Astrocyte (in vitro differentiated cells and primary cell): ENCODE measurements around the gene UQCR11. TPM values are rescaled to one million over a fixed set of nuclear protein-coding genes. Genes with fewer than 3 reads are reported as not detected.

ENCODE experiments used
- DNase-seq: peaks from one replicate; pipeline ENCODE4 v3.0.0-alpha.2; 2010; ENCODE audit warnings: low read depth
- FAIRE-seq: peaks from 2 replicates; lab custom pipeline; 2011; peaks lifted over from hg19 to GRCh38; lab: Jason Lieb, UNC
- H2AFZ ChIP-seq: 2 replicates; pipeline ENCODE4 v1.6.0; 2012; ENCODE audit warnings: low read depth, low read length, inconsistent platforms
- H3K27ac ChIP-seq: 2 replicates; pipeline ENCODE4 v1.5.1; 2011; ENCODE audit warnings: low read depth, low read length, inconsistent platforms
- H3K27me3 ChIP-seq: 2 replicates; pipeline ENCODE4 v1.6.0; 2011; ENCODE audit warnings: low read length, inconsistent platforms; ENCODE audit not compliant: insufficient read depth
- H3K36me3 ChIP-seq: 2 replicates; pipeline ENCODE4 v1.5.1; 2011; ENCODE audit warnings: low read length, inconsistent platforms; ENCODE audit not compliant: insufficient read depth
- H3K4me1 ChIP-seq: 2 replicates; pipeline ENCODE4 v1.5.1; 2011; ENCODE audit warnings: low read length, inconsistent platforms; ENCODE audit not compliant: insufficient read depth
- H3K4me2 ChIP-seq: 2 replicates; pipeline ENCODE4 v1.6.0; 2012; ENCODE audit warnings: low read length, inconsistent platforms
- H3K4me3 ChIP-seq: 2 replicates; pipeline ENCODE4 v1.5.1; 2011; ENCODE audit warnings: low read depth, mild to moderate bottlenecking, low read length, inconsistent platforms; ENCODE audit not compliant: insufficient read depth
- H3K79me2 ChIP-seq: 2 replicates; pipeline ENCODE4 v1.6.0; 2012; ENCODE audit warnings: mild to moderate bottlenecking, low read length, inconsistent platforms; ENCODE audit not compliant: insufficient read depth
- H3K9ac ChIP-seq: 2 replicates; pipeline ENCODE4 v1.6.0; 2012; ENCODE audit warnings: mild to moderate bottlenecking, low read length, inconsistent platforms
- H3K9me3 ChIP-seq: 2 replicates; pipeline ENCODE4 v1.5.1; 2012; ENCODE audit warnings: low read depth, mild to moderate bottlenecking, low read length, inconsistent platforms; ENCODE audit not compliant: insufficient read depth
- H4K20me1 ChIP-seq: 2 replicates; pipeline ENCODE4 v1.6.0; 2012; ENCODE audit warnings: low read length, inconsistent platforms; ENCODE audit not compliant: insufficient read depth
- H3K27ac Mint-ChIP-seq: one replicate; pipeline ENCODE4 v1.8.0; 2021; ENCODE audit warnings: mild to moderate bottlenecking, mixed read lengths; ENCODE audit not compliant: unreplicated experiment
- H3K27me3 Mint-ChIP-seq: one replicate; pipeline ENCODE4 v1.8.0; 2021; ENCODE audit warnings: low read depth, mixed read lengths; ENCODE audit not compliant: unreplicated experiment
- H3K36me3 Mint-ChIP-seq: one replicate; pipeline ENCODE4 v1.8.0; 2021; ENCODE audit warnings: low read depth, mixed read lengths; ENCODE audit not compliant: unreplicated experiment
- H3K4me1 Mint-ChIP-seq: one replicate; pipeline ENCODE4 v1.8.0; 2021; ENCODE audit warnings: low read depth, mixed read lengths; ENCODE audit not compliant: unreplicated experiment
- H3K4me3 Mint-ChIP-seq: one replicate; pipeline ENCODE4 v1.8.0; 2021; ENCODE audit warnings: mild to moderate bottlenecking, moderate library complexity, mixed read lengths; ENCODE audit not compliant: unreplicated experiment
- H3K9me3 Mint-ChIP-seq: one replicate; pipeline ENCODE4 v1.8.0; 2021; ENCODE audit warnings: mild to moderate bottlenecking, mixed read lengths; ENCODE audit not compliant: unreplicated experiment
- CTCF ChIP-seq: IDR thresholded peaks from 2 replicates; pipeline ENCODE4 v1.5.1; 2011; ENCODE audit warnings: low read depth, mild to moderate bottlenecking, inconsistent platforms, low read length, moderate library complexity; ENCODE audit not compliant: insufficient read depth
- EZH2 ChIP-seq: IDR thresholded peaks from 2 replicates; pipeline ENCODE4 v1.6.1; 2012; ENCODE audit warnings: mild to moderate bottlenecking, low read length, inconsistent platforms; ENCODE audit not compliant: insufficient read depth
- total RNA-seq: library from RNA; stranded (reverse); gene quantifications from 2 replicates; pipeline ENCODE4 v1.2.1, GENCODE V29; 2021

The UQCR11 gene
- total RNA-seq, 1 donor from 2014 or later: 255 TPM

GRCh38 chr19:1649706-1650649 is 44.7 kb upstream of the UQCR11 start:
- DNase-seq: no peak
- no peak for FAIRE-seq
- peaks cover 65% of the 10 kb centered on the region for H3K79me2 ChIP-seq
- peak overlapping the region; percentile 86 for H3K9ac ChIP-seq
- Mint-ChIP-seq H3K36me3 (peaks cover 3% of the 10 kb centered on the region), H3K27me3 (no peaks in the 10 kb centered on the region), H3K4me3 (peak overlapping the region; percentile 92), H3K27ac (peak overlapping the region; percentile 87), H3K9me3 (no peaks in the 10 kb centered on the region), H3K4me1 (peaks cover 3% of the 10 kb centered on the region)
- H2AFZ ChIP-seq: no peak overlapping the region
- peak overlapping the region; percentile 99 for H3K4me2 ChIP-seq
- no peak overlapping the region for H3K27ac ChIP-seq
- peaks cover 3% of the 10 kb centered on the region for H3K4me1 ChIP-seq
- H3K4me3 ChIP-seq: peak overlapping the region; percentile 84
- no peaks in the 10 kb centered on the region for H3K9me3 ChIP-seq
- peaks cover 57% of the 10 kb centered on the region for H4K20me1 ChIP-seq
- H3K27me3 ChIP-seq: no peaks in the 10 kb centered on the region
- TF ChIP-seq CTCF: no peak
- no peak for TF ChIP-seq EZH2
- H3K36me3 ChIP-seq: no peaks in the 10 kb centered on the region

- H3K36me3 Mint-ChIP-seq: peaks cover 3% of the 10 kb centered on the region
- Histone ChIP-seq H3K27me3 (no peaks in the 10 kb centered on the region), H3K4me1 (peaks cover 3% of the 10 kb centered on the region), H4K20me1 (peaks cover 66% of the 10 kb centered on the region), H3K4me2 (no peak overlapping the region), H3K4me3 (no peak overlapping the region), H3K79me2 (peaks cover 65% of the 10 kb centered on the region), H3K27ac (no peak overlapping the region), H3K9ac (no peak overlapping the region), H2AFZ (no peak overlapping the region), H3K36me3 (no peaks in the 10 kb centered on the region), H3K9me3 (no peaks in the 10 kb centered on the region)
- TF ChIP-seq CTCF (no peak), EZH2 (no peak)
- no peaks in the 10 kb centered on the region for H3K9me3 Mint-ChIP-seq
- DNase-seq: no peak
- no peaks in the 10 kb centered on the region for H3K27me3 Mint-ChIP-seq
- peak overlapping the region; percentile 77 for H3K27ac Mint-ChIP-seq
- H3K4me3 Mint-ChIP-seq: peak overlapping the region; percentile 92
- peaks cover 3% of the 10 kb centered on the region for H3K4me1 Mint-ChIP-seq
- no peak for FAIRE-seq
Observed at GRCh38 chr19:1648920-1649541, 43.8 kb upstream of the UQCR11 start.
